HEK293T (cell line): Measurements from ENCODE around the gene SOX6.

Source experiments
- CTBP1 ChIP-seq: fragments of 450-650 bp; IDR thresholded peaks from 2 replicates; pipeline ENCODE4 v1.6.1; 2016; ENCODE audit warnings: borderline replicate concordance
- ELF4 ChIP-seq: fragments of 450-650 bp; IDR thresholded peaks from 2 replicates; pipeline ENCODE4 v1.6.1; 2017; ENCODE audit warnings: antibody characterized with exemption
- FOXA1 ChIP-seq: fragments of 450-650 bp; IDR thresholded peaks from 2 replicates; pipeline ENCODE4 v1.6.1; 2016; ENCODE audit warnings: mild to moderate bottlenecking
- FOXK2 ChIP-seq: fragments of 450-650 bp; IDR thresholded peaks from 2 replicates; pipeline ENCODE4 v1.6.1; 2016; ENCODE audit warnings: mild to moderate bottlenecking
- FOXM1 ChIP-seq: fragments of 450-650 bp; IDR thresholded peaks from 2 replicates; pipeline ENCODE4 v1.6.1; 2017; ENCODE audit warnings: mild to moderate bottlenecking, borderline replicate concordance
- HDGF ChIP-seq: fragments of 450-650 bp; IDR thresholded peaks from 2 replicates; pipeline ENCODE4 v1.6.1; 2017; ENCODE audit warnings: antibody characterized with exemption, borderline replicate concordance
- L3MBTL2 ChIP-seq: fragments of 450-650 bp; conservative IDR thresholded peaks from 2 replicates; pipeline ENCODE4 v1.6.1; 2016; ENCODE audit warnings: mild to moderate bottlenecking
- NFRKB ChIP-seq: fragments of 450-650 bp; IDR thresholded peaks from 2 replicates; pipeline ENCODE4 v1.6.1; 2016; ENCODE audit warnings: mild to moderate bottlenecking, moderate library complexity
- PKNOX1 ChIP-seq: fragments of 450-650 bp; IDR thresholded peaks from 2 replicates; pipeline ENCODE4 v1.6.1; 2016
- SP1 ChIP-seq: fragments of 450-650 bp; IDR thresholded peaks from 2 replicates; pipeline ENCODE4 v1.6.1; 2017
- SUZ12 ChIP-seq: fragments of 450-650 bp; IDR thresholded peaks from 2 replicates; pipeline ENCODE4 v1.6.1; 2016; ENCODE audit warnings: mild to moderate bottlenecking
- TARDBP ChIP-seq: fragments of 450-650 bp; IDR thresholded peaks from 2 replicates; pipeline ENCODE4 v1.6.1; 2016
- ZNF384 ChIP-seq: fragments of 450-650 bp; IDR thresholded peaks from 2 replicates; pipeline ENCODE4 v1.6.1; 2016

- TF ChIP-seq FOXA1, result no peak
- no peak for TF ChIP-seq TARDBP
- no peak for TF ChIP-seq PKNOX1
- TF ChIP-seq SP1, result no peak
- no peak for TF ChIP-seq SUZ12
- TF ChIP-seq FOXK2, result no peak
- TF ChIP-seq FOXM1, result no peak
- no peak for TF ChIP-seq ELF4
- no peak for TF ChIP-seq HDGF
- TF ChIP-seq ZNF384, result no peak
- no peak for TF ChIP-seq NFRKB
- TF ChIP-seq L3MBTL2, result no peak
- TF ChIP-seq CTBP1, result no peak
These were observed 77.4 kb downstream of the SOX6 start for GRCh38 chr11:16278979-16279378.
